ENCODE results near the gene PTTG1IP2. TPM values are rescaled to one million over a fixed set of nuclear protein-coding genes. Genes with fewer than 3 reads are reported as not detected.

PTTG1IP2 gene
- total RNA-seq, 1 experiment from 2014 or later = not detected

DNA sequence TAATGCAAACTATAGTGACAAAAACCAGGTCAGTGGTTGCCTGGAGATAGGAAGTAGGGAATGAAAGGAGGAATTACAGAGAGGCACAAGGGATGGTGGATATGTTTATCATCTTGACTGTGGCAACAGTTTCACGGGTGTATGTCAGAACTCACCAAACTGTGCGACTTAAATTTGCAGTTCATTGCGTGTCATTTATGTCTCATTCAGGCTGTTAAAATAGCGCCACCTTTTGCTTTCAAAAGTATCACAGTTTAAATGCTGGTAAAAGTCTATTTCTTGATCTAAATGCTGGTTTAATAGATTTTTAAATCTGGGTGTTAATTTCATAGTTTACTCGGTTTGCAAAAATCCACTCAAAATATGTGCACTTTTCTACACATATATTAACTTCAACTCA is 51.0 kb downstream of the PTTG1IP2 start:
- no peak overlapping the region for H3K56ac ChIP-seq (ENCODE audit: insufficient read length, low read depth, low read length)
- no peaks in the 10 kb centered on the region for H3K27me3 ChIP-seq (ENCODE audit: insufficient read depth, low read length)
- H2BK5ac ChIP-seq (ENCODE audit: insufficient read length, low read length) = no peak overlapping the region
- H3K23me2 ChIP-seq (ENCODE audit: insufficient read length, low read depth, low read length, poor library complexity, severe bottlenecking) = no peaks in the 10 kb centered on the region
- no peak overlapping the region for H3K9ac ChIP-seq (ENCODE audit: extremely low read depth, insufficient read length, low read length)
- no peaks in the 10 kb centered on the region for H3K79me1 ChIP-seq (ENCODE audit: insufficient read depth, low read depth, low read length, poor library complexity, severe bottlenecking)
- no peak overlapping the region for H3K4me2 ChIP-seq (ENCODE audit: insufficient read depth, insufficient read length, low read length)
- no peak overlapping the region for H3K23ac ChIP-seq (ENCODE audit: insufficient read length, low read depth, low read length)
- H2BK20ac ChIP-seq (ENCODE audit: low read depth, low read length, poor library complexity, severe bottlenecking) = no peak overlapping the region
- H3K27ac ChIP-seq (ENCODE audit: insufficient read length, low read depth, low read length) = no peak overlapping the region
- no peak overlapping the region for H2BK15ac ChIP-seq (ENCODE audit: low read depth, low read length)
- H3K79me2 ChIP-seq (ENCODE audit: insufficient read depth, low read length) = no peaks in the 10 kb centered on the region
- H2AFZ ChIP-seq (ENCODE audit: low read length) = no peak overlapping the region
- H4K5ac ChIP-seq (ENCODE audit: insufficient read length, low read depth, low read length) = no peak overlapping the region
- Mint-ChIP-seq H3K27ac (peak overlapping the region in 1 of 3 experiments; percentile 8; a peak in 1 of 7 replicates), H3K4me3 (no peak overlapping the region), H3K27me3 (ENCODE audit: low read depth) (no peaks in the 10 kb centered on the region), H3K4me1 (peaks cover 30 to 36% of the 10 kb centered on the region in 2 experiments), H3K9me3 (no peaks in the 10 kb centered on the region), H3K36me3 (ENCODE audit: insufficient read depth in 1 of 3, low read depth in 3 of 3) (no peaks in the 10 kb centered on the region)
- no peaks in the 10 kb centered on the region for H4K20me1 ChIP-seq (ENCODE audit: control insufficient read depth, insufficient read depth, insufficient read length)
- no peak overlapping the region for H2BK12ac ChIP-seq (ENCODE audit: insufficient read length, low read depth, low read length)
- H4K8ac ChIP-seq (replicated peaks; ENCODE audit: insufficient read length, low read depth, low read length) = no peak overlapping the region
- H3K4me1 ChIP-seq (ENCODE audit: insufficient read depth, low read length) = no peaks in the 10 kb centered on the region
- no peak for DNase-seq
- peak; percentile 68 for TF ChIP-seq CTCF (conservative IDR thresholded peaks at IDR 0.05)
- no peaks in the 10 kb centered on the region for H3K9me3 ChIP-seq (ENCODE audit: control insufficient read depth, low read depth, low read length)
- H3T11ph ChIP-seq (ENCODE audit: low read length) = no peak overlapping the region
- H2BK120ac ChIP-seq (ENCODE audit: low read depth, low read length, poor library complexity, severe bottlenecking) = no peak overlapping the region
- H4K91ac ChIP-seq (ENCODE audit: insufficient read length, low read depth, low read length) = no peak overlapping the region
- no CpG with 5 or more reads among the region's 5 CpGs for WGBS (ENCODE audit: extremely low coverage, insufficient read length, low lambda C conversion rate)
- no peak overlapping the region for H3K14ac ChIP-seq (ENCODE audit: insufficient read depth, low read length)
- H3K4ac ChIP-seq (ENCODE audit: low read depth, low read length) = no peak overlapping the region
- H3K18ac ChIP-seq (ENCODE audit: insufficient read length, low read depth, low read length) = no peak overlapping the region
- H2AK5ac ChIP-seq (ENCODE audit: insufficient read length, low read length) = no peak overlapping the region

Measured in H9 (cell line).